Osteoblast (primary cell): ENCODE data around the gene ELK1. TPM values are rescaled to one million over a fixed set of nuclear protein-coding genes. Genes with fewer than 3 reads are reported as not detected.
"Not testable (repeated sequence)": the region's sequence is repeated elsewhere in the genome, so short reads cannot be mapped to it uniquely, and the experiment has no call there.

Experiments
- DNase-seq: peaks from one replicate; pipeline ENCODE4 v3.0.0; 2011; ENCODE audit warnings: low spot score, mixed read lengths; ENCODE audit not compliant: insufficient read length; ENCODE audit errors: missing footprints
- H2AFZ ChIP-seq: 2 replicates; pipeline ENCODE4 v1.6.0; 2011; ENCODE audit warnings: mild to moderate bottlenecking, low read length
- H3K27ac ChIP-seq: 2 replicates; pipeline ENCODE4 v1.5.1; 2011; ENCODE audit warnings: mild to moderate bottlenecking, low read depth, low read length, moderate library complexity
- H3K27me3 ChIP-seq: 2 replicates; pipeline ENCODE4 v1.6.0; 2012; ENCODE audit warnings: mild to moderate bottlenecking, control low read depth, inconsistent platforms, low read length, moderate library complexity; ENCODE audit not compliant: insufficient read depth
- H3K36me3 ChIP-seq: 2 replicates; pipeline ENCODE4 v1.5.1; 2011; ENCODE audit warnings: mild to moderate bottlenecking, low read length, control low read depth, moderate library complexity; ENCODE audit not compliant: insufficient read depth
- H3K4me1 ChIP-seq: 2 replicates; pipeline ENCODE4 v1.5.1; 2011; ENCODE audit warnings: mild to moderate bottlenecking, low read length, control low read depth, moderate library complexity; ENCODE audit not compliant: insufficient read depth
- H3K4me2 ChIP-seq: 2 replicates; pipeline ENCODE4 v1.6.0; 2011; ENCODE audit warnings: mild to moderate bottlenecking, low read length; ENCODE audit not compliant: insufficient read depth
- H3K4me3 ChIP-seq: fragments of 200-600 bp; sonication (generic); 3 replicates; pipeline ENCODE4 v1.5.1; 2012; ENCODE audit warnings: mild to moderate bottlenecking, low read length, inconsistent platforms; ENCODE audit not compliant: insufficient read depth
- H3K79me2 ChIP-seq: 2 replicates; pipeline ENCODE4 v1.6.0; 2012; ENCODE audit warnings: mild to moderate bottlenecking, low read length, control low read depth, inconsistent platforms; ENCODE audit not compliant: insufficient read depth
- H3K9me3 ChIP-seq: 2 replicates; pipeline ENCODE4 v1.5.1; 2011; ENCODE audit warnings: low read depth, low read length, control low read depth
- H4K20me1 ChIP-seq: 2 replicates; pipeline ENCODE4 v1.6.0; 2012; ENCODE audit warnings: mild to moderate bottlenecking, low read length, control low read depth; ENCODE audit not compliant: insufficient read depth
- CTCF ChIP-seq: IDR thresholded peaks from 2 replicates; pipeline ENCODE4 v1.5.1; 2011; ENCODE audit warnings: mild to moderate bottlenecking, low read depth, low read length, moderate library complexity; ENCODE audit errors: extremely low read depth
- total RNA-seq: library from RNA; depleted of rRNA; stranded (reverse); fragments of >200 nt; gene quantifications from 2 replicates; pipeline ENCODE4 v1.2.3, GENCODE V29; 2012

Gene ELK1
- total RNA-seq, 1 donor, result 37.6 TPM

- H4K20me1 ChIP-seq, result no peaks in the 10 kb centered on the region
- TF ChIP-seq CTCF, result no peak
Observed at GRCh38 chrX:47683829-47684205, 33.5 kb upstream of the ELK1 start.

GRCh38 chrX:47683184-47683828, 32.9 kb upstream of the ELK1 start:
- Histone ChIP-seq H3K4me2 (no peak overlapping the region), H3K27ac (no peak overlapping the region), H3K9me3 (no peaks in the 10 kb centered on the region), H2AFZ (no peak overlapping the region), H3K4me1 (no peaks in the 10 kb centered on the region), H3K36me3 (no peaks in the 10 kb centered on the region), H3K79me2 (no peaks in the 10 kb centered on the region), H3K27me3 (peaks cover 2% of the 10 kb centered on the region), H4K20me1 (no peaks in the 10 kb centered on the region), H3K4me3 (no peak overlapping the region)
- TF ChIP-seq CTCF, result no peak
- no peak for DNase-seq

More at GRCh38 chrX:47683829-47684205, 33.5 kb upstream of the ELK1 start:
- Histone ChIP-seq H3K27ac (no peak overlapping the region), H3K9me3 (no peaks in the 10 kb centered on the region), H3K36me3 (no peaks in the 10 kb centered on the region), H3K4me2 (no peak overlapping the region), H2AFZ (no peak overlapping the region), H3K79me2 (no peaks in the 10 kb centered on the region), H3K27me3 (peaks cover 2% of the 10 kb centered on the region), H3K4me3 (no peak overlapping the region), H3K4me1 (no peaks in the 10 kb centered on the region)
- no peak for DNase-seq

GRCh38 chrX:47675959-47676859, 25.8 kb upstream of the ELK1 start:
- not testable (repeated sequence) for DNase-seq, H3K4me3 ChIP-seq, H2AFZ ChIP-seq, H3K79me2 ChIP-seq, H3K4me1 ChIP-seq, H3K9me3 ChIP-seq, H3K4me2 ChIP-seq, H3K36me3 ChIP-seq, H3K27ac ChIP-seq, H4K20me1 ChIP-seq, H3K27me3 ChIP-seq

GRCh38 chrX:47674776-47675175, 24.4 kb upstream of the ELK1 start:
- no peaks in the 10 kb centered on the region for H3K27me3 ChIP-seq
- no peaks in the 10 kb centered on the region for H3K36me3 ChIP-seq
- no peaks in the 10 kb centered on the region for H3K79me2 ChIP-seq
- H3K4me2 ChIP-seq, result no peak overlapping the region
- no peak overlapping the region for H3K27ac ChIP-seq
- H3K4me3 ChIP-seq, result no peak overlapping the region
- H4K20me1 ChIP-seq, result no peaks in the 10 kb centered on the region
- H3K9me3 ChIP-seq, result no peaks in the 10 kb centered on the region
- H2AFZ ChIP-seq, result no peak overlapping the region
- TF ChIP-seq CTCF, result no peak
- H3K4me1 ChIP-seq, result no peaks in the 10 kb centered on the region
- DNase-seq, result no peak

- H3K4me3 ChIP-seq, result not testable (repeated sequence)
Observed at GRCh38 chrX:47665797-47666196, 15.4 kb upstream of the ELK1 start.

More at GRCh38 chrX:47665797-47666196, 15.4 kb upstream of the ELK1 start:
- not testable (repeated sequence) for H3K36me3 ChIP-seq, DNase-seq, H3K79me2 ChIP-seq, H3K27me3 ChIP-seq, H3K9me3 ChIP-seq, H3K4me2 ChIP-seq, H2AFZ ChIP-seq, H3K27ac ChIP-seq, H4K20me1 ChIP-seq
- peaks cover 17% of the 10 kb centered on the region for H3K4me1 ChIP-seq
